Measurements from ENCODE around the gene FERMT3. TPM values are rescaled to one million over a fixed set of nuclear protein-coding genes. Genes with fewer than 3 reads are reported as not detected.

The FERMT3 gene
- total RNA-seq, 2 experiments from 2014 or later, result 217 to 235 TPM

GRCh38 chr11:64232967-64233315, 26.4 kb downstream of the FERMT3 start:
- Mint-ChIP-seq H3K9me3 (no peaks in the 10 kb centered on the region), H3K27ac (peak overlapping the region; percentile 34), H3K4me1 (peaks cover 31% of the 10 kb centered on the region), H3K4me3 (peak overlapping the region; percentile 18), H3K36me3 (peaks cover 4% of the 10 kb centered on the region), H3K27me3 (no peaks in the 10 kb centered on the region)
- no peak for DNase-seq

GRCh38 chr11:64233913-64234586, 27.5 kb downstream of the FERMT3 start, which contains the start of gene VEGFB:
Gene VEGFB (plus strand): TSS chr11:64234584. CDS start chr11:64234834, 250 bp downstream.
- DNase-seq, result peak; percentile 76
- Mint-ChIP-seq H3K27me3 (no peaks in the 10 kb centered on the region), H3K4me3 (peak within 1 kb of the TSS; percentile 91), H3K9me3 (no peaks in the 10 kb centered on the region), H3K4me1 (peaks cover 31% of the 10 kb centered on the region), H3K27ac (peak within 1 kb of the TSS; percentile 75), H3K36me3 (peaks cover 2% of the 10 kb centered on the region)

- Mint-ChIP-seq H3K27ac (peak overlapping the region; percentile 75), H3K27me3 (no peaks in the 10 kb centered on the region), H3K9me3 (no peaks in the 10 kb centered on the region), H3K4me3 (peak overlapping the region; percentile 91), H3K4me1 (peaks cover 29% of the 10 kb centered on the region), H3K36me3 (peaks cover 3% of the 10 kb centered on the region)
- peak; percentile 68 for DNase-seq
These were observed 28.3 kb downstream of the FERMT3 start for GRCh38 chr11:64234647-64235379.

- no peaks in the 10 kb centered on the region for H3K27me3 Mint-ChIP-seq
- H3K4me3 Mint-ChIP-seq, result peak overlapping the region; percentile 91
- peaks cover 34% of the 10 kb centered on the region for H3K4me1 Mint-ChIP-seq
- peaks cover 9% of the 10 kb centered on the region for H3K36me3 Mint-ChIP-seq
- no peaks in the 10 kb centered on the region for H3K9me3 Mint-ChIP-seq
- H3K27ac Mint-ChIP-seq, result peak overlapping the region; percentile 75
- no peak for DNase-seq
These were observed 29.1 kb downstream of the FERMT3 start for GRCh38 chr11:64235437-64236161.

GRCh38 chr11:64237484-64237951, 31.0 kb downstream of the FERMT3 start:
- Mint-ChIP-seq H3K4me3 (no peak overlapping the region), H3K27ac (peak overlapping the region; percentile 45), H3K4me1 (peaks cover 25% of the 10 kb centered on the region), H3K27me3 (no peaks in the 10 kb centered on the region), H3K36me3 (peaks cover 14% of the 10 kb centered on the region), H3K9me3 (no peaks in the 10 kb centered on the region)
- DNase-seq, result no peak

GRCh38 chr11:64238076-64238475, 31.6 kb downstream of the FERMT3 start:
- Mint-ChIP-seq H3K4me1 (peaks cover 26% of the 10 kb centered on the region), H3K36me3 (peaks cover 18% of the 10 kb centered on the region), H3K4me3 (no peak overlapping the region), H3K27ac (peak overlapping the region; percentile 35), H3K9me3 (no peaks in the 10 kb centered on the region), H3K27me3 (no peaks in the 10 kb centered on the region)
- no peak for DNase-seq

- Mint-ChIP-seq H3K9me3 (no peaks in the 10 kb centered on the region), H3K4me1 (peaks cover 32% of the 10 kb centered on the region), H3K36me3 (peaks cover 25% of the 10 kb centered on the region), H3K27me3 (no peaks in the 10 kb centered on the region), H3K27ac (peak overlapping the region; percentile 50), H3K4me3 (no peak overlapping the region)
- DNase-seq, result no peak
These were observed 32.5 kb downstream of the FERMT3 start for GRCh38 chr11:64238999-64239398.

GRCh38 chr11:64239662-64240434, 33.3 kb downstream of the FERMT3 start:
- no peaks in the 10 kb centered on the region for H3K9me3 Mint-ChIP-seq
- DNase-seq, result no peak
- peak overlapping the region; percentile 95 for H3K4me3 Mint-ChIP-seq

GRCh38 chr11:64240435-64241240, 34.1 kb downstream of the FERMT3 start, which contains the start of gene FKBP2:
Gene FKBP2 (plus strand): TSS chr11:64241095. CDS start chr11:64242388, 1,293 bp downstream.
- peaks cover 30% of the 10 kb centered on the region for H3K4me1 Mint-ChIP-seq
- H3K4me3 Mint-ChIP-seq, result peak within 1 kb of the TSS; percentile 95
- H3K27me3 Mint-ChIP-seq, result no peaks in the 10 kb centered on the region
- H3K27ac Mint-ChIP-seq, result peak within 1 kb of the TSS; percentile 97
- H3K36me3 Mint-ChIP-seq, result peaks cover 27% of the 10 kb centered on the region
- H3K9me3 Mint-ChIP-seq, result no peaks in the 10 kb centered on the region
- DNase-seq, result peak; percentile 100

More at GRCh38 chr11:64239662-64240434, 33.3 kb downstream of the FERMT3 start:
- H3K27ac Mint-ChIP-seq, result peak overlapping the region; percentile 97
- peaks cover 35% of the 10 kb centered on the region for H3K4me1 Mint-ChIP-seq
- H3K36me3 Mint-ChIP-seq, result peaks cover 25% of the 10 kb centered on the region
- no peaks in the 10 kb centered on the region for H3K27me3 Mint-ChIP-seq

- no peaks in the 10 kb centered on the region for H3K27me3 Mint-ChIP-seq
- H3K4me1 Mint-ChIP-seq, result peaks cover 30% of the 10 kb centered on the region
- H3K4me3 Mint-ChIP-seq, result peak overlapping the region; percentile 95
- H3K9me3 Mint-ChIP-seq, result no peaks in the 10 kb centered on the region
- peaks cover 32% of the 10 kb centered on the region for H3K36me3 Mint-ChIP-seq
- DNase-seq, result no peak
- peak overlapping the region; percentile 97 for H3K27ac Mint-ChIP-seq
These were observed 34.6 kb downstream of the FERMT3 start for GRCh38 chr11:64241241-64241490.

- H3K27me3 Mint-ChIP-seq, result no peaks in the 10 kb centered on the region
- H3K36me3 Mint-ChIP-seq, result peaks cover 32% of the 10 kb centered on the region
- peak overlapping the region; percentile 97 for H3K27ac Mint-ChIP-seq
- H3K4me3 Mint-ChIP-seq, result peak overlapping the region; percentile 95
- H3K4me1 Mint-ChIP-seq, result peaks cover 30% of the 10 kb centered on the region
- DNase-seq, result peak; percentile 100
- H3K9me3 Mint-ChIP-seq, result no peaks in the 10 kb centered on the region
These were observed 35.2 kb downstream of the FERMT3 start for GRCh38 chr11:64241491-64242374.

- H3K4me3 Mint-ChIP-seq, result peak overlapping the region; percentile 95
- H3K27ac Mint-ChIP-seq, result peak overlapping the region; percentile 66
- H3K36me3 Mint-ChIP-seq, result peaks cover 32% of the 10 kb centered on the region
- H3K4me1 Mint-ChIP-seq, result peaks cover 37% of the 10 kb centered on the region
- no peaks in the 10 kb centered on the region for H3K27me3 Mint-ChIP-seq
- no peak for DNase-seq
- no peaks in the 10 kb centered on the region for H3K9me3 Mint-ChIP-seq
These were observed 36.8 kb downstream of the FERMT3 start for GRCh38 chr11:64243236-64243854.

GRCh38 chr11:64244107-64244506, 37.6 kb downstream of the FERMT3 start:
- Mint-ChIP-seq H3K4me1 (peaks cover 33% of the 10 kb centered on the region), H3K27me3 (no peaks in the 10 kb centered on the region), H3K27ac (no peak overlapping the region), H3K36me3 (peaks cover 32% of the 10 kb centered on the region), H3K9me3 (no peaks in the 10 kb centered on the region), H3K4me3 (peak overlapping the region; percentile 48)
- DNase-seq, result no peak
